Neural progenitor cell (in vitro differentiated cells): ENCODE measurements around the gene SHH. TPM values are rescaled to one million over a fixed set of nuclear protein-coding genes. Genes with fewer than 3 reads are reported as not detected.

Source experiments
- DNase-seq: peaks from one replicate; pipeline ENCODE4 v3.0.0-alpha.2; 2016; ENCODE audit warnings: low spot score
- H2AFZ ChIP-seq: fragments of 200-600 bp; sonication (generic); replicated peaks from 2 replicates; pipeline ENCODE4 v1.6.1; 2016; ENCODE audit warnings: antibody characterized with exemption
- H3F3A ChIP-seq: fragments of 200-600 bp; sonication (generic); 2 replicates; pipeline ENCODE4 v1.6.1; 2016; ENCODE audit warnings: antibody characterized with exemption, low read depth
- H3K27ac ChIP-seq: fragments of 200-600 bp; sonication (generic); 2 replicates; pipeline ENCODE4 v1.5.1; 2016; ENCODE audit warnings: mild to moderate bottlenecking
- H3K27me3 ChIP-seq: fragments of 200-600 bp; sonication (generic); 2 replicates; pipeline ENCODE4 v1.6.1; 2016; ENCODE audit warnings: mild to moderate bottlenecking, moderate library complexity
- H3K36me3 ChIP-seq: fragments of 200-600 bp; sonication (generic); 2 replicates; pipeline ENCODE4 v1.5.1; 2016
- H3K4me1 ChIP-seq: fragments of 200-600 bp; sonication (generic); 2 replicates; pipeline ENCODE4 v1.6.1; 2016; ENCODE audit warnings: mixed run types
- H3K4me2 ChIP-seq: fragments of 200-600 bp; sonication (generic); 2 replicates; pipeline ENCODE4 v1.6.1; 2016
- H3K4me3 ChIP-seq: fragments of 200-600 bp; sonication (generic); 2 replicates; pipeline ENCODE4 v1.5.1; 2016
- H3K79me2 ChIP-seq: fragments of 200-600 bp; sonication (generic); 2 replicates; pipeline ENCODE4 v1.6.1; 2016; ENCODE audit warnings: low read depth
- H3K9ac ChIP-seq: fragments of 200-600 bp; sonication (generic); 2 replicates; pipeline ENCODE4 v1.6.1; 2016
- H3K9me3 ChIP-seq: fragments of 200-600 bp; sonication (generic); 2 replicates; pipeline ENCODE4 v1.5.1; 2016; ENCODE audit warnings: low read depth
- H4K20me1 ChIP-seq: fragments of 200-600 bp; sonication (generic); 2 replicates; pipeline ENCODE4 v1.6.1; 2016; ENCODE audit warnings: low read depth
- H3K27ac Mint-ChIP-seq: 3 replicates; pipeline ENCODE4 v1.8.0; 2021; ENCODE audit warnings: mixed read lengths
- H3K27me3 Mint-ChIP-seq: 2 replicates; pipeline ENCODE4 v1.8.0; 2022; ENCODE audit warnings: low read depth, mild to moderate bottlenecking, inconsistent platforms, moderate library complexity, mixed read lengths; ENCODE audit not compliant: insufficient read depth
- H3K36me3 Mint-ChIP-seq: 3 replicates; pipeline ENCODE4 v1.8.0; 2021; ENCODE audit warnings: mixed read lengths
- H3K4me1 Mint-ChIP-seq: 3 replicates; pipeline ENCODE4 v1.8.0; 2021; ENCODE audit warnings: mixed read lengths
- H3K4me3 Mint-ChIP-seq: 3 replicates; pipeline ENCODE4 v1.8.0; 2021; ENCODE audit warnings: mild to moderate bottlenecking, moderate library complexity, mixed read lengths
- H3K9me3 Mint-ChIP-seq: 3 replicates; pipeline ENCODE4 v1.8.0; 2020; ENCODE audit warnings: mixed read lengths
- CTCF ChIP-seq: fragments of 200-600 bp; sonication (generic); IDR thresholded peaks from 2 replicates; pipeline ENCODE4 v1.5.1; 2017; ENCODE audit warnings: antibody characterized with exemption, mild to moderate bottlenecking
- EZH2 ChIP-seq: fragments of 200-600 bp; sonication (generic); IDR thresholded peaks from 2 replicates; pipeline ENCODE4 v1.6.1; 2017; ENCODE audit warnings: antibody characterized with exemption, mild to moderate bottlenecking, moderate library complexity
- EZH2phosphoT487 ChIP-seq: fragments of 200-600 bp; sonication (generic); IDR thresholded peaks from 2 replicates; pipeline ENCODE4 v1.6.1; 2017; ENCODE audit warnings: antibody characterized with exemption
- total RNA-seq: library from RNA; depleted of rRNA; stranded (reverse); fragments of >200 nt; gene quantifications from 2 replicates; pipeline ENCODE4 v1.2.3, GENCODE V29; 2015; ENCODE audit warnings: low replicate concordance

Gene SHH
- total RNA-seq, 1 donor from 2014 or later, result not detected

DNA sequence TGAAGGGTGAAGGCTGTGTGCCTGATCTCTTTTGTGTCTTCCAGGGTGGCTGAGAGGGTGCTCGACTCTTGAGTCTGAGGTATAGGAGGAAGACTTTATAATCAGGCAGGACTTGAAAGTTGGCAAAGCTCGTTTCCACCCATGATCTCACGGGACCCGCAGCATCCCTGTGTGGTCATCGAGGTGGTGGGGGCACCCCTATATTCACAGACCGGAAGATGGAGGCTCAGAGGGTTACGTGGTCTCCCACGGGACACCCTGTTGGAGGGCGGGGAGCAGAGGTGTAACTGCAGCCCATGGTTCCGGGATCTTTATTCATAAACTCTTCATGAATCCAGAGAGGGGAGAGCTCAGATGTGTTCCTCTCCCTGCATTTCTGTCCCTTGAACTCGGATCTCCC lies 9.6 kb upstream of the SHH start:
- Mint-ChIP-seq H3K27me3 (peaks cover 11% of the 10 kb centered on the region), H3K27ac (no peak overlapping the region)
- no peaks in the 10 kb centered on the region for H3K4me1 ChIP-seq

DNA sequence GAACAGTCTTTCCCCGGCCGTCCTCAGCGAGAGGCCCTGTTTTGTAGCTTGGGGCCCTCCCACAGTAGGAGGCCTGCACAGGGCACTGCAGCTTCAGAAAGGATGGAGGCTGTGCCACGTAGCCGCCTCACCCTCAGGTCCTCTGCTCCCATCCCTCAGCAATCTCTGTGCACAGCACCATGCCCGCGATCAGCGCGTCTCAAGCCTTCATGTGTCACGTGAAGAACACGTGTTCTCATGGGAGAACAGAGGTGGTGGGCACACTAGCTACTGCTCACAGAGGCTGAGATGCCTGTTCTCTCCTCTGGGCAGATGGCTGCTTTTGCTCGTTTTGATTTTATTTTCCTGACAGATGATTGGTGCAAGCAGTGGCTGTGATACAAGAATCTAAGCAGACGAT lies 8.5 kb upstream of the SHH start:
- no peak for DNase-seq
- H3K4me2 ChIP-seq, result no peak overlapping the region

More for the DNA sequence above, 9.6 kb upstream of the SHH start:
- Histone ChIP-seq H3K27me3 (no peaks in the 10 kb centered on the region), H4K20me1 (no peaks in the 10 kb centered on the region), H3K9me3 (no peaks in the 10 kb centered on the region), H2AFZ (no peak overlapping the region), H3K27ac (no peak overlapping the region), H3K4me2 (no peak overlapping the region), H3K9ac (no peak overlapping the region), H3K79me2 (no peaks in the 10 kb centered on the region), H3F3A (no peaks in the 10 kb centered on the region), H3K4me3 (no peak overlapping the region), H3K36me3 (no peaks in the 10 kb centered on the region)
- Mint-ChIP-seq H3K4me3 (no peak overlapping the region), H3K4me1 (no peaks in the 10 kb centered on the region), H3K36me3 (no peaks in the 10 kb centered on the region), H3K9me3 (peaks cover 4% of the 10 kb centered on the region)
- no peak for DNase-seq
- no peak for TF ChIP-seq EZH2phosphoT487
- no peak for TF ChIP-seq EZH2
- TF ChIP-seq CTCF, result no peak

GRCh38 chr7:155820246-155820645 lies 8.0 kb upstream of the SHH start:
- no peak overlapping the region for H3K4me3 Mint-ChIP-seq

More for the DNA sequence above, 8.5 kb upstream of the SHH start:
- H3K4me1 ChIP-seq, result no peaks in the 10 kb centered on the region
- no peaks in the 10 kb centered on the region for H3F3A ChIP-seq
- H3K27ac ChIP-seq, result no peak overlapping the region
- H4K20me1 ChIP-seq, result no peaks in the 10 kb centered on the region
- H3K79me2 ChIP-seq, result no peaks in the 10 kb centered on the region
- H3K9ac ChIP-seq, result no peak overlapping the region
- peaks cover 16% of the 10 kb centered on the region for H3K27me3 Mint-ChIP-seq
- H3K36me3 ChIP-seq, result no peaks in the 10 kb centered on the region
- H3K27ac Mint-ChIP-seq, result no peak overlapping the region
- peaks cover 4% of the 10 kb centered on the region for H3K9me3 Mint-ChIP-seq
- no peak overlapping the region for H3K4me3 Mint-ChIP-seq
- H3K27me3 ChIP-seq, result peaks cover 5% of the 10 kb centered on the region
- H2AFZ ChIP-seq, result no peak overlapping the region
- H3K9me3 ChIP-seq, result no peaks in the 10 kb centered on the region
- H3K4me1 Mint-ChIP-seq, result no peaks in the 10 kb centered on the region
- TF ChIP-seq EZH2phosphoT487, result no peak
- TF ChIP-seq CTCF, result no peak
- TF ChIP-seq EZH2, result no peak
- H3K4me3 ChIP-seq, result no peak overlapping the region
- H3K36me3 Mint-ChIP-seq, result no peaks in the 10 kb centered on the region

More at GRCh38 chr7:155820246-155820645, 8.0 kb upstream of the SHH start:
- H3K4me2 ChIP-seq, result no peak overlapping the region
- no peak overlapping the region for H3K4me3 ChIP-seq
- H3K36me3 ChIP-seq, result no peaks in the 10 kb centered on the region
- H4K20me1 ChIP-seq, result no peaks in the 10 kb centered on the region
- no peak for DNase-seq
- Mint-ChIP-seq H3K9me3 (peaks cover 4% of the 10 kb centered on the region), H3K4me1 (no peaks in the 10 kb centered on the region), H3K36me3 (no peaks in the 10 kb centered on the region), H3K27me3 (peaks cover 19% of the 10 kb centered on the region), H3K27ac (no peak overlapping the region)
- TF ChIP-seq EZH2phosphoT487 (no peak), CTCF (no peak), EZH2 (no peak)
- no peak overlapping the region for H2AFZ ChIP-seq
- H3K9me3 ChIP-seq, result no peaks in the 10 kb centered on the region
- peaks cover 11% of the 10 kb centered on the region for H3K27me3 ChIP-seq
- no peaks in the 10 kb centered on the region for H3K79me2 ChIP-seq
- no peaks in the 10 kb centered on the region for H3F3A ChIP-seq
- H3K27ac ChIP-seq, result no peak overlapping the region
- H3K4me1 ChIP-seq, result no peaks in the 10 kb centered on the region
- H3K9ac ChIP-seq, result no peak overlapping the region
